HG02885 (cell line): Measurements from ENCODE around the gene GARIN5B.

Source experiments
- ATAC-seq: cut with Tn5 transposase; IDR thresholded peaks from one replicate; pipeline ENCODE4 v1.9.1; 2021; ENCODE audit warnings: mild to moderate bottlenecking; ENCODE audit not compliant: unreplicated experiment, poor library complexity

Gene GARIN5B

DNA sequence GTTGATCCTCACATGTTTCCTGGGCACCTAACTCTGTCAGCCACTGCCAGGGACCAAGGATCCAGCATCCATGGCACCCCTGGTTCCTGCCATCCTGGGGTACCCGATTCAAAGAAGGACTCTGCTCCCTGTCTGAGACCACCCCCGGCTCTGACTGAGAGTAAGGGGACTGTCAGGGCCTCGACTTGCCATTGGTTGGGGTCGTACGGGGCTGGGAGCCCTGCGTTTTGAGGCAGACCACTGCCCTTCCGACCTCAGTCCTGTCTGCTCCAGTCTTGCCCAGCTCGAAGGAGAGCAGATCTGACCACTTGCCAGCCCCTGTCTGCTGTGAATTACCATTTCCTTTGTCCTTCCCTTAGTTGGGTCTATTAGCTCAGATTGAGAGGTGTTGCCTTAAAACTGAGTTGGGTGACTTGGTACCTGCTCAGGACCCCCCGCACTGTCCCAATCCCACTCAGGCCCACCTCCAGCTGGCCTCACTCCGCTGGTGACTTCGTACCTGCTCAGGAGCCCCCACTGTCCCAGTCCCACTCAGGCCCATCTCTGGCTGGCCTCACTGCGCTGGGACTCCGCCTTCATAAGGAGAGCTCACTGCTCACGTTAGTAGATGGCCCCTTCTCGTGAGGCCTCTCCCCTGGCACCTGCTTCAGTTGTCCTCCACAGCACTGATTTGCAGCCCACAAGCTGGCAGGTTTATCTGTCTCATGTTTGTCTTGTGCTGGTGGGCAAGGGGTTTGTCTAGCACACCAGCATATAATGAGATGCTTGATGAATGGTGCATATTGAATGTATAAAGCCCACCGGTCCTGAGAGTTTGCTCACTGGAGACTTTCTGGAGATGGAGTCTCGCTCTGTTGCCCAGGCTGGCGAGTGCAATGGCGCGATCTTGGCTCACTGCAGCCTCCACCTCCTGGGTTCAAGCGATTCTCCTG, 26.6 kb upstream of the GARIN5B start:
- no peak for ATAC-seq

DNA sequence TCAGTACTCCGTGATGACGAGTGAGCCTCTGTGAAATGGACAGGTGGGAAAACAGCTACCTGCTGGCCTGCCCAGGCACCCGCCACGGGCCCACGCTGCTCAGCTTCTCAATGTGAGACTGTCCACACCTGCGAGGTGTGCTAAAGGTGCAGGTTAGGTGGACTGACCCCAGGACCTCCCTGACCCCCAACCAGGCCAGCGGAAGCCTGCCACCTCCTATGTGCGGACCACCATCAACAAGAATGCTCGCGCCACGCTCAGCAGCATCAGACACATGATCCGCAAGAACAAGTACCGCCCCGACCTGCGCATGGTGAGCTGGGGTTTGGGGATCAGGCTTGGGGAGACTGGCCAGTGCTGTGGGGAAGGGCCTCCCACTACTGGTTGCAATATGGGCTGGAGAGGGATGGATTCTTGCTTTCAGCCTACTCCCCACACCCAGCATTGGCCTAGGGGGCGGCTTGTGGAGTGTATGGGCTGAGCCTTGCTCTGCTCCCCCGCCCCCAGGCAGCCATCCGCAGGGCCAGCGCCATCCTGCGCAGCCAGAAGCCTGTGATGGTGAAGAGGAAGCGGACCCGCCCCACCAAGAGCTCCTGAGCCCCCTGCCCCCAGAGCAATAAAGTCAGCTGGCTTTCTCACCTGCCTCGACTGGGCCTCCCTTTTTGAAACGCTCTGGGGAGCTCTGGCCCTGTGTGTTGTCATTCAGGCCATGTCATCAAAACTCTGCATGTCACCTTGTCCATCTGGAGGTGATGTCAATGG, 24.9 kb upstream of the GARIN5B start:
- ATAC-seq: no peak

DNA sequence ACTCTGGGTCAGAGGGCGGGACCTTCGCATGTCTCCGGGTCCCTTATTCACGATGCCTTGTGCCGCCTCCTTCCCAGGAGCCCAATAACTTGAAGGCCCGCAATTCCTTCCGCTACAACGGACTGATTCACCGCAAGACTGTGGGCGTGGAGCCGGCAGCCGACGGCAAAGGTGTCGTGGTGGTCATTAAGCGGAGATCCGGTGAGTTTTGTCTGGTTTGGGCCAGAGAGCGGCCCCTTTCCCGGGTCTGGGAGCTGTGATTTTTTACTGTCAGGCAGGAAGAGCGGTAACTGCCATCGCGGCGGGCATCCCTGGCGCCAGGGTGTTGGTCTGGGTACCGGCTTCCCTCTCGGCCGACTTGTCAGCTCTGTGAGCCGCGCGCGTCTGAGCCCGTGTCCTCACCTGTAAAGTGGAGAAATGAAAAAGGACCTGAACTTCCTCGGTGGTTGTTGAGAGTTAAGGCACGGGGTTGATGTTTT, 23.5 kb upstream of the GARIN5B start:
- no peak for ATAC-seq

DNA sequence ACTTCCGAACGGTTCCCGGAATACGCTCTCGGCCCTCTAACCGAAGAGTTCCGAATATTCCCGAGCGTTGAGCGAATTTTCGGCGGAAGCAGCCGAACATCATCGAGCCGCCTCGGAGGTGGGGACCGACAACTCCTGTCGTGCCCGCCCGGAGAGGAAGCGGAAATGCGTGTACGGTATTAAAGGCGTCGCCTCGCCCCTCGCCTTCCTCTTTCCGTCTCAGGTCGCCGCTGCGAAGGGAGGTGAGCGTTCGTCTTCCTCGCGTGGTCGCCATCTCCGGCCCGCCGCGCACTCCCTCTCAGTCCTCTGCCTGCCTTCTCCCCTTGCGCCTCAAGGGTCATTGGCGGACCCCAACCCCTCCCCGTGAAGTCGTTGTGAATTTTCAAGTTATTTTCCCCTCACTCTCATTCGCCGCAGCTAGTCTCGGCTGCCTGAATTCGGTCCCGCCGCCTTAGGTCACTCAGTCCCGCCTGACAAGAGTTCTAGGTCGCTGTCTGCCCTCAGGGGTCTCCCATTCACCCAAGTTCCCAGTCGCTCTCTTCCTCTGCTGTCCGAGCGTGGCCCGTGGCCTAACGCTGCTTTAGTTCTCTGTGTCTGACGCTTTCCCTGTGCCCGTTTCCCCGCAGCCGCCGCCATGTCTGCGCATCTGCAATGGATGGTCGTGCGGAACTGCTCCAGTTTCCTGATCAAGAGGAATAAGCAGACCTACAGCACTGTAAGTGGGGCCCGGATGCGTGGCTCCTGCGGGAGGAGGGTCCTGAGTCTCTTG, 22.8 kb upstream of the GARIN5B start, which contains the start of gene RPL28:
Gene RPL28 (plus strand): TSS at position 209 of the 769 bp plus-strand sequence. CDS start 426 bp downstream, at position 635.
- peak; percentile 75 for ATAC-seq

DNA sequence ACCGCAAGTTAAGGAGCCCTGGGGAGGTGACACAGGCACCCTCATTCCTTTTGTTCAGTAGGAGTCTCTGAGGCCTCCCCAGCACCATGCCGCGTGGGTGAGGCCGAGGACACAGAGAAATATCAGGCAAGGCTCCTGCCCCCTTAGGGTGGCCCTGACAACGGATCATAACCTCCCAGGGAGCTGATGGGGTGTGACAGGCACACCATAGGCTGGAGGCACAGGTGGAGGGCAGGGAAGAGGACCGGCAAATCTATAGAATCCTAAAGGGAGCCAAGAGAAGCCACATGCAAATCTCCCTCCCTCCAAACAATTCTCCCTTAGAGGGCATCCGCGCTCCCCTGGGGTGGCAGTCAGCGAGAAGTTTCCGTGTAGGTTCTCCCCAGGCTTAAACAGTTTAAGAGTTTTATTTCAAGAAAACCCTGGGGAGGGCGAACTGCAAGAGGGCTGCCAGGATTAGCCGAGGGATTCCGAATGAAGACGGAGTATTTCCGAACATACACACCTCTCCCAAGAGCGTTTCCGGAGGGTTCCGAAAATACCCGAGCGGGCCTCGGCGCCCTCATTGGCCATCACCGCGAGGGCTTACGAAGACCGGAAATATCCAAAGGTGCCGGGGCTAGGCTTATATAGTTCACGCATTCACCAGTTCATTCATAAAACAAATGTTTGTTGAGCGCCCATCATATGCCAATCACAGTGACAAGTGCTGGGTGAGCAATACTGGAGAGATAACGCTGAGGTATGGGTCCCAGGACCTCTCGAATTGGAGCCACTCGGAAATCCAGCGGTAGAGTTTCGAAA, 22.1 kb upstream of the GARIN5B start:
- peak; percentile 53 for ATAC-seq

DNA sequence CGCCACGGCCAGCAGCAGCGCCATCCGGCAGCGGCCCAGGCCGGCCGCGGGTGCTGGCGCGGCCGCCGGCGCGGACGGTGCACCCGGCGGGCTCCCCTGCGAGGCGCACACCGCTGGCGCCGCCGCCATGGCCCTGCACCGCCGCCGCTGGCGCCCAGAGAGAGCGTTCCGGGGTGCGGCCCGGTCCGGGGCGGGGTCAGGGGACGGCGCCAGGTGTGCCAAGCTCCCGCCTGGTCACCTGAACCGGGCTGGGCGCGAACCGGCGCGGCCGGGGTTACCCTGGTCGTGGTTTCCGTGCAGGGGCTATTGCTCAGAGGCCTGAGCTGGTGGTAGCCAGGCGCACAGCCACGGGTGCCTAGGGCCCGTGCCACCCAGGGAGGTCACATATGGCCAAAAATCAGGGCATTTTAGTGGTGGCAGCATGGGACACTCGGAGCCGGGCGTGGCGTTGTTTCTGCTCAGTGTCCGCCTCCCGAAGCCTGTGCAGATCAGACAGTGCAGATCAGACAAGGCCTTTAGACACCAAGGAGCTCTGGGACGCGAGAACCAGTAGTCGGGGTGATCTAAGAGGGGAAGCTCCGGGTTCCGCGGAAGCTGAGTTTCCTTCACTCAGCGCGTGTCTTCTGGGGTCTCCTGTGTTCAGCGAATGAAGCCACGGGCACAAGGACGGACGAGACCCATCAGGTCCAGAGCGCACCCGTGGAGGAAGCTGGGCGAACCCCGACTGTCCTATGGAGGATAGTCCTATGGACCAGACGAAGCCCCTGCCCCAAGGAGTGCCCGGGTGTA, 21.3 kb upstream of the GARIN5B start, which contains the start of gene TMEM238:
Gene TMEM238 (minus strand): TSS at position 162 of the 789 bp plus-strand sequence. CDS start 33 bp downstream, at position 129.
- no peak for ATAC-seq

DNA sequence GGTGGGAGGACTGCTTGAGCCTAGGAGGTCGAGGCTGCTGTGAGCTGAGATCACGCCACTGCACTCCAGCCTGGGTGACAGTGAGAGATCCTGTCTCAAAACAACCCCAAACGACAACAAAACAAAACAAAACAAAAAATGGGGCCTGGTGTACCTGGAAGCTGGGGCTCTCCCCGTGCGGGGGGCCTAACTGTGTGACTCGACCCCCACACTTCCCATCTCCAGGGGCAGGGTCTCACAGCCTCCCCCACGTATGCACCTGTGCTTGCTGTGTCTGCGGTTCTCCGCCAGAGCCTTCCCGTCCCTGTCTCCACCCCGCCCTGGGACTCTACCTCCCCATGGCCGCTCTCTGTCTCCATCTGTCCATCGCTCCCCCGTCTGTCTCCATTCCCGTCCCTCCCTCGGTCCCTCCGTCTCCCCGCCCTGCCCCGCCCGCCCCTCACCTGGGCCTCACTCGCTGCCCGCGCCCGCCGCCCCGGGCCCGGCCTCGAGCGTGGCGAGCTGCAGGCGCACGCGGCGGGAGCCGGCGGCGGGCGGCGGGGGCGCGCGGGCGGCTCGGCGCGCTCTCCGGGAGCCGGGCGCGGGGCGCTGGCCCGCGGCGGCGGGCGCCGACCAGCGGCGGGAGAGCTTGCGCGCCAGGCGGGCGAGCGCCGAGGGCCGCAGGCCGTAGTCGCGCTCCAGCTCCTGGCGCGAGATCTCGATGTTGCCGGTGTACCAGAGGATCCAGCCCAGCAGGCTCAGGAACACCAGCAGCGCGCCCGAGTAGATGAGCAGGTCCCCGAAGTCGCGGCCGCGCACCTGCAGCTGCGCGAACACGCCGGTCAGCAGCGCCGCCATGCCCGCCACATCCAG, 20.4 kb upstream of the GARIN5B start:
- no peak for ATAC-seq

DNA sequence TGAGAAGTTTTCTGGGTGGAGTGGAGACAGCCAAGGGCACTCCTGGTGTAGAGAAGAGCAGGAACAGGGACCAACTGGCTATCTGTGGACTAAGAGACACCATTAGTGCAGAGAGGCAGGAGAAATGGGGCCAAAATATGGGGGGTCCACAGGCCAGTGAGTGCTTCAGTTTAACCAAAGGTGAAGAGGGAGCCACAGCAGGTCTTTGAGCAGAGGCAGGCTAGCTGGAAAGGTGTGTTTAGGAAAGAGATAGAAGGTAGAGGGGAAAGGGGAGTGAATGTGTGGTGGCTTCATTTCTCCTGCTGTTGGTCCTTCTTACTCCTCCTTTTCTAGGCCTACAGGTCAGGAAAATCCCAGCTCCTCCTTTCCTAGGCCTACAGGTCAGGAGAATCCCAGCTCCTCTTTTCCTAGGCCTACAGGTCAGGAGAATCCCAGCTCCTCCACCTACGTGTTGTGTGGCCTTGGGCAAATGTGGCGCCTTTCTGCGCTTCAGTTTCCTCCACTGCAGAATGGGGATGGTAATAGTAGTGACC, 19.5 kb upstream of the GARIN5B start:
- ATAC-seq: no peak

DNA sequence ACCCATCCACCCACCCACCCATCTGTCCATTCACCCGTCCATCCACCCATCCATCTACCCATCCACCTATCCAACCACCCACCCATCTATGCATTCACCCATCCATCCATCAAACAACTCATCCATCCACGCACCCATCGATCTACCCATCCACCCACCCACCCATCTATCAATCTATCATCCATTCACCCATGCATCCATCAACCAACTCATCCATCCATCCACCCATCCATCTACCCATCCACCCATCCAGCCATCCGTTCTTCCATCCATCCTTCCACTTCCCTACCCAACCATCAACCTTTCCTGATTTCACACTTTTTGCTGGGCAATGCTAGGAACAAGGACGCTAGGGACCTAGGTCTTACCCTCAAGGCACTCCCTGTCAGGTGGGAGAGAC, 19.0 kb upstream of the GARIN5B start:
- no peak for ATAC-seq

DNA sequence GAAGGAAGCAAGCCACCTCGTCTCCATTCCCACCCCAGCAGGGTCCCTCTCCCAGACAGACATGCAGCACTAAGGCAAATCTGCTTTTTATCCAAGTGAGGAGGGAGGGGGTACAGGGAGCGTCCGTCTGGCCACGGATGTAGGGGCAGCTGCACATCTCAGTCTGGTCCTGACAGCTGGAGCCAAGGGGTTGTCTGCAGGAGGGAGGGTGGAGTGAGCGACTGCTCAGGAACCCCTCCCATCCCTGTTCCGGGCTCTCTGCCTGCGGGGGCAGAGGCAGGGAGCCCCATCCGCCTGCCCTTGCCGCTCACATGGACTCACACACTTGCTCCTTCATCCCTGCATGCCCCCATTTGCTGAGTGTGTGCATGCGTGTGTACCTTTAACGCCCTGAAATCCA, 16.1 kb upstream of the GARIN5B start:
- no peak for ATAC-seq

DNA sequence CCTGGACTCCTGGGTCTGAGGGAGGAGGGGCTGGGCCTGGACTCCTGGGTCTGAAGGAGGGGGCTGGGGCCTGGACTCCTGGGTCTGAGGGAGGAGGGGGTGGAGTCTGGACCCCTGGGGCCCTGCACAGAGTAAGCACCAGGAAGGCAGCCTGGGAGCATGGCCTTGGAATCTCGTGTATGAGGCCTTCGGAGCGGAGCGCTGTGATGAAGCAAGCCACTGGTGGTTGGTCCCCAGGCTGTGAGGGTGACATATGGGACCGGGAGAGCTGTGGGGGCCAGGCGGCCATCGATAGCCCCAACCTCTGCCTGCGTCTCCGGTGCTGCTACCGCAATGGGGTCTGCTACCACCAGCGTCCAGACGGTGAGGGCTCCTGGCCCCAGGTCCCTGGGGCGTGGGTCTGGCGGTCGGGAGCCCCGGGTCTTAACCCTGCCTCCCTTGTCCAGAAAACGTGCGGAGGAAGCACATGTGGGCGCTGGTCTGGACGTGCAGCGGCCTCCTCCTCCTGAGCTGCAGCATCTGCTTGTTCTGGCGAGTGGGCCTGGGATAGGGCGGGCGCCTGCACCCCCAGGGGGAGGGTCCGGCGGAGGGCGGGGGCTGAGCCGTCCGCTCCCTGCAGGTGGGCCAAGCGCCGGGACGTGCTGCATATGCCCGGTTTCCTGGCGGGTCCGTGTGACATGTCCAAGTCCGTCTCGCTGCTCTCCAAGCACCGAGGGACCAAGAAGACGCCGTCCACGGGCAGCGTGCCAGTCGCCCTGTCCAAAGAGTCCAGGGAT, 14.5 kb upstream of the GARIN5B start:
- no peak for ATAC-seq

DNA sequence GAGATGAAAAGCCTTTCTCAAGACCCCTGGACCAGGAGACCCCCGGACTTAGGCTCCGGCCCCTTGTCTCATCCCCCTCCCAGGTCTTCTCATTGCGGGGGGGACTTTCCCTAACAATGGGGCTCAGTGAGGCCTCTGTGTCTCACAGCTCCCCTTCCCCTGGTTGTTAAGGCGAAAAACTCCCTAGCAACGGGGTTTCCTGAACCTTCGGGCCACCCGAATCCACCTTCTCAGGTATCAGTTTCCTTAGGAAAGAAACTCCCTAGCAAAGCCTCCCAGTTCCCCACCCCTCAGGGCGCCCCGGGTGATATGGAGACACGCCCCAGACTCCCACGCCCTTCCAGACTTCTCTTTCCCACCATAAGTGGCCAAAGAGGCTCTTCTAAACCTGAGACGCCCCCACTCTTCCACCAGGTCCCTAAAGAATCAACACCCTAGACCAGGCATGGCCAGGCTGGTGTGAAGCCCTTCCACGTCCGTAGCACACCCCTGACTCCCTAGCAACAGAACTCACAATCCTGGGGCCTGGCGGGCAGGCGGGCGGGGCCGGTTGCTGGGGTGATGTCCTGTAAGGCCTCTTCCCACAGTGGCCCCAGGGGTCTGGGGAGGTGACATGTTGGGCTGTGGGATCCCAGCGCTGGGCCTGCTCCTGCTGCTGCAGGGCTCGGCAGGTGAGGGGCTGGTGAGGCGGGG, 13.3 kb upstream of the GARIN5B start, which contains the start of gene TMEM190:
Gene TMEM190 (plus strand): TSS at position 586 of the 693 bp plus-strand sequence. CDS start 28 bp downstream, at position 614.
- no peak for ATAC-seq

DNA sequence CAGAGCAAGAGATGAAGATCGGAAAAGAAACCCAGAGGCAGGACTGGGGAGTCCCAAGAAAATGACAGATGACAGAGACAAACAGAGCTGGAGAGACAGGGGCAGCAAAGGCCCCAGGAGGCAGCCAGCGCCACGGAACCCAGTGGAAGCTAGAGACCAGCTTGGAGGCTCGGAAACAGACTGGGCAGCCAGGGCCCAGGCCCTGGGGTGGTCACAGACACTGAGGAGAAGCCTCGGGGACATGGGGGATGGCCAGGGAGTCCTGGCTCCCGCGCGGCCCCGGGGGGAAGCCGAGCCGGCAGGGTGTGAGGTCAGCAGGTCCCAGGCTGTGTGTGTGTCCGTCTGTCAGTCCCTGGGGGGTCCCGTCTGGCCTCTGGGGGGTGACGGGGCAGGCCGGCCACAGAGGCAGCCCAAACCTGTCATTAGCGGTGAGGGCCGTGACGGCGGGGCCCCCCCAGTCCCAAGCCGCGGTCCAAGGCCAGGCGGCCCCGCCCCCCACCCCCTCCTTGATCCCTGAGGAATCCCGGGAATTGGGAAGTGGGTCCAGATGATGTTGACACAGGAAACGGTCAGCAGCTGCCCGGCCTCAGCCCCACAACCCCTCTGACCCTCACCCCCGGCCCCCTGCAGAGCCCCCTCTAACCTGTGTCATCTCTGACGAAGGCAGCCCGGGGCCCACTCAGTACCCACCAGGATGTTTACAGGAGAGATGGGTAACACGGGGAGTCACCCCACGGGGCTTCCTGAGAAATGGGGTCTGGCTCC, 11.1 kb upstream of the GARIN5B start:
- no peak for ATAC-seq

DNA sequence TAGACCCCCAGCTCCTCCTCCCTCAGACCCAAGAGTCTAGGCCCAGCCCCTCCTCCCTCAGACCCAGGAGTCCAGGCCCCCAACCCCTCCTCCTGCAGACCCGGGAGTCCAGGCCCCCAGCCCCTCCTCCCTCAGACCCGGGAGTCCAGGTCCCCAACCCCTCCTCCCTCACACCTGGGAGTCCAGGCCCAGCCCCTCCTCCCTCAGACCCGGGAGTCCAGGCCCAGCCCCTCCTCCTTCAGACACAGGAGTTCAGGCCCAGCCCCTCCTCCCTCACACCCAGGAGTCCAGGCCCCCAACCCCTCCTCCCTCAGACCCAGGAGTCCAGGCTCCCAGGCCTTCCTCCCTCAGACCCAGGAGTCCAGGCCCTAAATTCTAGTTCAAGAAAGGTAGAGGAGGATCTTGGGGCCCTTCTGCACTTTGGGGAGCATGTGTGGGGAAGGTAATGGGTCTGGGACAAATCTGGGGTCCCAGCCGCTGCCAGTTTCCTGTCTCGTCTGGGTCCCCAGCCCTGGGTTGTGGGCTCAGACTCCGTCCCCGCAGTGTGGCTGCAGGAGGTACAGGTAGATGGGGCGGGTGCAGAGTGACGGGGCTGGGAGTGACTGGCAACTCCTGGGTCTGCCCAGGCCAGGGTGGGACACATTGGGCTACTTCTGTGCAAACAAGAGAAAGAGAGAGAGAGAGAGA, 10.4 kb upstream of the GARIN5B start:
- ATAC-seq: no peak
